ENCODE data around the gene CASKIN2.

CASKIN2 gene

GRCh38 chr17:75515496-75516254, at the start of gene CASKIN2:
Gene CASKIN2, minus strand, starts transcription at chr17:75515537. Its CDS starts 1,733 bp downstream, at chr17:75513804.
- ATAC-seq: peak; percentile 41 to 55

GRCh38 chr17:75565066-75565465, 49.7 kb upstream of the CASKIN2 start:
- ATAC-seq: no peak

- ATAC-seq: no peak
These were observed 48.9 kb upstream of the CASKIN2 start for GRCh38 chr17:75564195-75564594.

- ATAC-seq: no peak
These were observed 47.9 kb upstream of the CASKIN2 start for GRCh38 chr17:75563063-75563758.

GRCh38 chr17:75561927-75562603, 46.7 kb upstream of the CASKIN2 start:
- no peak for ATAC-seq

- ATAC-seq: no peak
These were observed 44.7 kb upstream of the CASKIN2 start for GRCh38 chr17:75559958-75560533.

- no peak for ATAC-seq
These were observed 43.6 kb upstream of the CASKIN2 start for GRCh38 chr17:75558666-75559530.

- ATAC-seq: no peak
These were observed 42.7 kb upstream of the CASKIN2 start for GRCh38 chr17:75557852-75558665.

GRCh38 chr17:75557075-75557851, 41.9 kb upstream of the CASKIN2 start:
- ATAC-seq: no peak

GRCh38 chr17:75555679-75556153, 40.4 kb upstream of the CASKIN2 start:
- ATAC-seq: no peak

GRCh38 chr17:75553295-75554110, 38.2 kb upstream of the CASKIN2 start:
- ATAC-seq: no peak

- ATAC-seq: no peak
These were observed 37.3 kb upstream of the CASKIN2 start for GRCh38 chr17:75552425-75553294.

GRCh38 chr17:75551266-75551665, 35.9 kb upstream of the CASKIN2 start:
- no peak for ATAC-seq

- ATAC-seq: no peak
These were observed 34.8 kb upstream of the CASKIN2 start for GRCh38 chr17:75550139-75550465.

GRCh38 chr17:75549246-75550138, 34.2 kb upstream of the CASKIN2 start:
- ATAC-seq: no peak

- ATAC-seq: no peak
These were observed 33.5 kb upstream of the CASKIN2 start for GRCh38 chr17:75548813-75549212.

GRCh38 chr17:75547091-75547490, 31.8 kb upstream of the CASKIN2 start:
- ATAC-seq: no peak

- ATAC-seq: no peak
These were observed 30.8 kb upstream of the CASKIN2 start for GRCh38 chr17:75546181-75546580.
